ENCODE data around the gene GP1BB. TPM values are rescaled to one million over a fixed set of nuclear protein-coding genes. Genes with fewer than 3 reads are reported as not detected.

GP1BB gene
- total RNA-seq, 1 donor from 2014 or later, result not detected

- intact Hi-C loops (cut with micrococcal nuclease), result no loop called here
- H3K36me3 ChIP-seq, result no peaks in the 10 kb centered on the region
- peak; percentile 43 for DNase-seq
These were observed 44.3 kb downstream of the GP1BB start for GRCh38 chr22:19767427-19768341.

GRCh38 chr22:19769393-19769715 lies 46.0 kb downstream of the GP1BB start:
- Histone ChIP-seq H3K36me3 (no peaks in the 10 kb centered on the region), H3K9me3 (replicated peaks) (no peaks in the 10 kb centered on the region), H3K4me3 (no peak overlapping the region), H3K27me3 (ENCODE audit: low read depth) (peaks cover 99% of the 10 kb centered on the region), H3K27ac (replicated peaks) (no peak overlapping the region), H3K4me1 (peaks cover 44% of the 10 kb centered on the region)
- intact Hi-C loops (cut with micrococcal nuclease), result no loop called here
- no peak for TF ChIP-seq CTCF (IDR thresholded peaks at IDR 0.05; ENCODE audit: borderline replicate concordance)
- no peak for DNase-seq

More at GRCh38 chr22:19767427-19768341, 44.3 kb downstream of the GP1BB start:
- no peak for TF ChIP-seq CTCF (IDR thresholded peaks at IDR 0.05; ENCODE audit: borderline replicate concordance)
- peaks cover 33% of the 10 kb centered on the region for H3K4me1 ChIP-seq
- H3K4me3 ChIP-seq, result peak overlapping the region; percentile 58
- H3K9me3 ChIP-seq (replicated peaks), result no peaks in the 10 kb centered on the region
- peaks cover 100% of the 10 kb centered on the region for H3K27me3 ChIP-seq (ENCODE audit: low read depth)
- H3K27ac ChIP-seq (replicated peaks), result no peak overlapping the region

- peaks cover 99% of the 10 kb centered on the region for H3K27me3 ChIP-seq (ENCODE audit: low read depth)
- no peaks in the 10 kb centered on the region for H3K9me3 ChIP-seq (replicated peaks)
- no peak overlapping the region for H3K4me3 ChIP-seq
- no peak overlapping the region for H3K27ac ChIP-seq (replicated peaks)
- DNase-seq, result no peak
- TF ChIP-seq CTCF (IDR thresholded peaks at IDR 0.05; ENCODE audit: borderline replicate concordance), result no peak
- H3K36me3 ChIP-seq, result no peaks in the 10 kb centered on the region
- intact Hi-C loops (cut with micrococcal nuclease), result no loop called here
- H3K4me1 ChIP-seq, result peaks cover 39% of the 10 kb centered on the region
These were observed 47.2 kb downstream of the GP1BB start for GRCh38 chr22:19770349-19771220.

GRCh38 chr22:19772422-19772672 lies 49.0 kb downstream of the GP1BB start:
- Histone ChIP-seq H3K4me1 (peaks cover 24% of the 10 kb centered on the region), H3K9me3 (replicated peaks) (no peaks in the 10 kb centered on the region), H3K27me3 (ENCODE audit: low read depth) (peaks cover 95% of the 10 kb centered on the region), H3K27ac (replicated peaks) (no peak overlapping the region), H3K4me3 (no peak overlapping the region), H3K36me3 (no peaks in the 10 kb centered on the region)
- intact Hi-C loops (cut with micrococcal nuclease), result no loop called here
- no peak for TF ChIP-seq CTCF (IDR thresholded peaks at IDR 0.05; ENCODE audit: borderline replicate concordance)
- DNase-seq, result no peak

- Histone ChIP-seq H3K36me3 (no peaks in the 10 kb centered on the region), H3K27ac (replicated peaks) (no peak overlapping the region), H3K4me1 (peaks cover 19% of the 10 kb centered on the region), H3K4me3 (no peak overlapping the region), H3K27me3 (ENCODE audit: low read depth) (peaks cover 95% of the 10 kb centered on the region), H3K9me3 (replicated peaks) (no peaks in the 10 kb centered on the region)
- intact Hi-C loops (cut with micrococcal nuclease), result no loop called here
- TF ChIP-seq CTCF (IDR thresholded peaks at IDR 0.05; ENCODE audit: borderline replicate concordance), result no peak
- no peak for DNase-seq
These were observed 49.5 kb downstream of the GP1BB start for GRCh38 chr22:19772673-19773469.
